ENCODE data around the gene EPHA8. TPM values are rescaled to one million over a fixed set of nuclear protein-coding genes. Genes with fewer than 3 reads are reported as not detected.

The EPHA8 gene
- total RNA-seq = 0.48 TPM

DNA sequence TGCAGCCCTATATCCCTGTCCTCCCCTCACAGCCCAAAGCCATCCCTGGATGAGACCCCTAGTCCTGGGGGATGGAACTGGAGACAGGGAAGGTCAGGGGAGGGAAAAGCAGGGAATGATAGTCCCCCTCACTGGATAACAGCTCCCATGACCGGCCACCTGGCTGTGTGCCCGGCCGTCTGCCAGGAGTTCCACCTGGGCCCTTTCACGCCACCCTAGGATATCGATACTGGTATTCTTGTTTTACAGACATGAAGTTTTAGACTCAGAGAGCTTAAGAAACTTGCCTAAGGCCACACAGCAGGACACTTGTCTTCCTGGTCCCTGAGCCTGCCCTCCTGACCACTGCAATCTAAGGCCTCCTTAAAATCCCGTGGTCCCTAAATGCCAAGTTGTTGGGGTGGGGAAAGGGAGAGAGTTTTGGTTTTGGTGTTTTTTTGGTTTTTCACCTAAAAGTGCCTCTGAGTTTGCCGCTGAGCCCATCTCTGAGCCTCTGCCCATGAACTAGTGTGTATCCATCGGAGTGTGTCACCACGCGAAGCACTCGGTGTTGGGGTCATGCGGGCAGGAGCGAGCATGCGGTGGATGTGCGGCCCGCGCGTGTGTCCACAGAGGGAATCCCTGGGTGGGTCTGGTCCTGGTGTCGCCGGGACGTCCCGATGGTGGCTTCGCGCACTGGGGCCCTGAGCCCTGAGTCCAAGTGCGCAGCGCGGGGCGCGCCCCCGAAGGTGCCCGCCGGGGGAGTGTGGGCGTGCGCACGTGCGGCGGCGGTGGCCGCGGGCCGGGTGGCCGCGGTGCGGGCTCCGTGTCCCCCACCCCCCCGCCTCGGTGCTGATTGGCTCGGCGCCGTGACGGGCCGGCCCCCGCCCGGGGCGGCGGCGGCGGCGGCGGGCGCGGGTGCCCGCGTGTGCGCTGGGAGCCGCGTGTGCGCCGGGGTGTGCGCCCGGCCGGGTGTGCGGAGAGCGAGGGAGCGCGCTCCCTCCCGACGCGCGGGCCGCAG lies at the start of gene EPHA8:
Gene EPHA8 (plus strand): TSS at position 906 of the 1,000 bp plus-strand sequence. CDS start 147 bp downstream, outside the sequence.
- no peak for ATAC-seq

DNA sequence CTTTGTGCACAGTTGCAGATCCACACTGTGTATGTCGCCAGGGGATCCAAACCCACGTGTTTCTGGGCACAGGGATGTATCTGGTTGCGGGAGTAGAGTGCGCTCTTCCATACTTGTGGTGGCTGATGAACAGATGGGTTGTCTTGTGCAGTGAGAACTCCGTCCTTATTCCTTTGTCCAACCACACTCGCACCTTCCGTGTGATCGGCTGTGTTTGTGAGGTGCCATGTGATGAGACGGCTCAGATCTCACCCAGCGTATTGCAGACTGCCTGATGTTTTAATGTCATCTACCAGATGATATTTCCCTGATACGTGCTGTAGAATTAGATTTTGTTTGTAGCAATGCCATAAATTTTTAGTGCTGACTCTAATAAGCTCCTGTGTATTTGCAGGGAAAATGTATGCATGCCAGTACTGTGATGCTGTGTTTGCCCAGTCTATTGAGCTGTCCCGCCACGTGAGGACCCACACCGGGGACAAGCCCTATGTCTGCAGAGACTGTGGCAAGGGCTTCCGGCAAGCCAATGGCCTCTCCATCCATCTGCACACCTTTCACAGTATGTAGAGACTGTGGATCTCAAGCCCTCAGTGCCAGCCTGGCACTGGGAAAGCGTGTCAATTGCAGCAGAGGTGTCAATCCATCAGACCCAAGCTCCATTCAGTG lies 46.2 kb upstream of the EPHA8 start:
- ATAC-seq = no peak

DNA sequence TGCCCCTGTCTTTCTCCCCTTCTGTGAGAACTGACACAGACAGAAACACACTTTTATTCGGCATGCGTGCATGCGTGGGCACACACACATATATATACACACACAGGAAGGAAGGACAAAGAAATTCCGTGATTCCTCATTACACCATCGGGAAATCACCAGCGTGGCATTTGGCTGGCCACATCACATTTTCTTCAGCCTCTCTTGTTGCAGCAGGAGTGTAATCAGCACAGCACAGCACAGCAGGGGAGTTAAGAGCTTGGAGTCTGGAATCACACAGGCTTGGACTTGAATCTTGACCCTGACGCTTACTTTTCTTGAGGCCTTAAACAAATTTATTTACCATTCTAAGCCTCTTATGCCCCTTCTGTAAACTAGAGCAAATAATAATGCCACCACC lies 45.3 kb upstream of the EPHA8 start:
- no peak for ATAC-seq

DNA sequence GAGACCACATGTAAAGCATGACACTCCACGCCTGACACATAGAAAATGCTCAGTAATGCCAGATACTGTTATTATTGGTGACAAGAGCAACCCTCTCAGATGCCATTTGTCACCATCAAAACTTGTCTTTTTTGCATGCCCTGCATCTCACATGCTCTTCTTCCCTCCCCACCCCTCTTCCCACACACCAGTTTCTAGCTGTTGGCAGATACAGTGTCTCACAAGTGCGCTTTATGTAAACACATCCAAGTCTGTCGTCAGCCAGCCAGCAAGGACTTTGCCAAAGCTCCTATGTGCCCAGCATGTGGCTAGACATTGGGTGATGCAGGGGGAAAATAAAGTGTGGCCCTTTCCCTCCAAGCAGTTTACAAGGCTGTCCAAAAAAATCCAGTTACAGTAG lies 44.9 kb upstream of the EPHA8 start:
- ATAC-seq = no peak

DNA sequence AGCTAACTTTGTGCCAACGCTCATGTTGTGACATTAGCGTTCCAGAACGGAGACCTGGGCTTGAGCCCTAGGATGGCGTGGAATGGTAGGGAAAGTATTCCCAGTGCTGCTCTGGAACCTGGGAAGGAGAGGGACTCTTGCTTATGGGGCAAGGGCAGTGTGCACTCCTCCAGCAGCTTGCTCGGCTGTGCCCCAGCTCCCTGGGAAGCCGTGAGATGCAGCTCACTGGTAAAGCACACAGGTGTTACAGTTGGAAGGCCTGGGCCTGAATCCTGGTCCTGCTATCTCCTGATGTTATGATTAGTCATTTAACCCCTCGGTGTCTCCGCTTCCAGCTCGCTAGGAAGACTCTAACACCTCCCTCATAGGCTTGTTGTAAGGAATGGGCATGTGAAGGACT lies 42.4 kb upstream of the EPHA8 start:
- ATAC-seq = no peak

GRCh38 chr1:22521692-22522091 lies 41.6 kb upstream of the EPHA8 start:
- no peak for ATAC-seq

DNA sequence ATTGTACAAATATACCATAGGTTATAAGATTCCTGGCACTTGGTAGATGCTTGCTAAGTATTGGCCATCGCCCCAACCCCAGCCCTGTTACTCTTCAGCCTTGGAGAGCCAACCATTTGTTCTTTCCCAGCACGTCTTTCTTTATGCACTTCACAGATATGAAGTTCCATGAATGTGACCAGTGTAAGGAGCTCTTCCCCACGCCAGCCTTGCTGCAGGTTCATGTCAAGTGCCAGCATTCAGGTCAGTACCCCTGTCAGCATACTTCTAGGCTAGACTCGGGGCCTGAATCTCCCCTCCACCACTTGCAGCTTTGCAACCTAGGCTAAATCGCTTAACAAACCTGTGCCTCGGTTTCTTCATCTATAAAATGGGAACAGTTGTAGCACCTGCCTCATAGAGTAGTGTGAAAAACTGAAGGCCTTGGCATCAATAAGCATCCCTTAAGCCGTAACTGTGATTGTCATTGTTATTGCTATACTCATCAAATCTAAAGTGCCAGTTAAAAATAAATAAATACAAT lies 41.0 kb upstream of the EPHA8 start:
- no peak for ATAC-seq

GRCh38 chr1:22524481-22524880 lies 38.8 kb upstream of the EPHA8 start:
- no peak for ATAC-seq

GRCh38 chr1:22525211-22525610 lies 38.1 kb upstream of the EPHA8 start:
- ATAC-seq = no peak

- no peak for ATAC-seq
Measured at GRCh38 chr1:22525646-22526045, 37.6 kb upstream of the EPHA8 start.

GRCh38 chr1:22526098-22526497 lies 37.2 kb upstream of the EPHA8 start:
- no peak for ATAC-seq

DNA sequence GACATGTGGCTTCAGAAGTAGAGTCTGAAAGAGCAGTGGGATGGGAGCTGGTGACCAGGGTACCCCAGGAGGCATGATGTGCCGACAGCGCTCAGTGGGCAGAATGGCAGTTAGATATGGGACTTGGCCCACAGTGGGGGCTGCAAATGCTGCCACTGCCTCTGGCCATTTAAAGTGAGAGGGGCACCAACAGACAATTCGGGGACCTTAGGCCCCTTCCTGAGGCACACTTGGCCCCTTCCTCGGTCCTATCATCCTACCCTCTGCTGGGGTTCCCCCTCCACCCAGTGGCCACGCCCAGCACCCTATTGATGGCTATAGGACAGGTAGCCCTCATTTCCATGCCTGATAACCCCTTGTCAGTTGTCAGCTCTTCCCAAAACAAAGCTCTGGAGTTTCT lies 36.6 kb upstream of the EPHA8 start:
- no peak for ATAC-seq

GRCh38 chr1:22527122-22527521 lies 36.2 kb upstream of the EPHA8 start:
- no peak for ATAC-seq

GRCh38 chr1:22527555-22528296 lies 35.6 kb upstream of the EPHA8 start:
- no peak for ATAC-seq

GRCh38 chr1:22528451-22528850 lies 34.8 kb upstream of the EPHA8 start:
- no peak for ATAC-seq

DNA sequence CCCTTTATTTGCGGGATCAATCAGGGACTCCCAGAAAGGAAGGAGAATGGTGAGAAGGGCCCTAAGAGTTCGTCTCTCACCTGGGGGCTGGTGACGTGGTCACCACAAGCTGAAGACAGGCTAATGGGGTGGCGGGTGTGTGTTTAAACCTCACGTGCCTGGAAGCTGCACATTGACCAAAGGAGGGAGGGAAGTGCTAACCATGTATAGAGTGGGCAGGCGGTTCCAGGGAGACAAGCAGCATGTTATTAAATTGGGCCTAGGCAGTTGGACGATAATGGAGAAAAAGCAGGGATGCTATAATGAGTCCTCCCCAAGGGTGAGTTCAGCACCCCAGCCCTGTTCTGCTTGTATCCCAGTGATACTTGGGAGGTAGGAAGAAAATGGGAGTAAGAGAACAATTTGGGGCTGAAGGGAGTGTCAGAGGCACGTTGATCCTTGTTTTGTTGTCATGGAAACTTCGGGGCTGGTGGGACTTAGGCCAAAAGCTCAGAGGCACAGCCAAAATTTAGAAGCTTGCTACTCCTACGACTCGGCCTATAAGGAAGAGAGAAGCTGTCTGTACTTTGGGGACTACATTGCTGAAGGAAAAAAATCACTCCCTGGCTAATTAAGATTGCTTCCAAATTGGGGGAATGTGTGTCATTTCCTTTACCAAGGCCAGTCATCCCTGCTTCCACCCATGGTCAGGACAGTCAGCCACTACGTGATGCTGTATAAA lies 33.2 kb upstream of the EPHA8 start:
- no peak for ATAC-seq

DNA sequence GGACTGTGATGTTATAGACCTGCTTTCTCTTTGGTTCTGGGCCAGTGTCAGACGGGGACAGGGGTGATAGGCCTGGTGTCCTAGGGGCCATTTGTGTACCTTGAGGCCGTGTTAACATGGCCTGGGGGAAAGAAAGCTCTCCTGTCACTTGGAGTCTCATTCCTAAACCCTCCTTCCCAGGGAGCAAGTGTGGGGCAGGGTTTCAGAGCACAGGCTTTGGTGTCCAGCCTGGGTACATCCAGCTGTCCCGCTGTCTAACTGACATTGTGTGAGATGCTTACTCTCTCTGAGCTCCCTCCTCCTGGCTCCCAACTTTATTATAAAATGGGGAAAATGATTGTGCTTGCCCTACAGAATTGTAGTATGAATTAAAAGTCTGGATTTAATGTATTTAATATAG lies 32.6 kb upstream of the EPHA8 start:
- ATAC-seq = no peak

DNA sequence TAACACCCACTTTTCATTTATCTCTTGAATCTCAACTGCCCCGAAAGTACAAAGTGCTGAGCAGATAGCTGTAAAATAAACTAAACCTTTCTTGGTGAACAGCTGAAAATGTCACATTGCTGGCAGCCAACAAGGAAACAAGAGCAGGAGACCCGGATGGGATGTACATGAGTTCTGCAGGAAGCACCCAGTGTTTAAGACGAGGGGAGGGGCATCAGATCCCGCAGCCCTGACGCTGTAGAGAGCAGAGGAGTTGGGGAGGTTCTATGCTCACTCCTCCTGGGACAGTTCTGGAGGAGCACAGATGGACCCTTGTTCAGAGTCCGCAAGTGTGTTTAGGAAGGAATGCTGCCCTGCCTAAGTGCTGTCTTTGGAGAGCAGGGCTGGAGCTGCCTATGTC lies 32.0 kb upstream of the EPHA8 start:
- no peak for ATAC-seq

GRCh38 chr1:22533244-22533895 lies 29.9 kb upstream of the EPHA8 start:
- ATAC-seq = no peak

- no peak for ATAC-seq
Measured at GRCh38 chr1:22534951-22535350, 28.3 kb upstream of the EPHA8 start.

- ATAC-seq = no peak
Measured at GRCh38 chr1:22535399-22535798, 27.9 kb upstream of the EPHA8 start.

DNA sequence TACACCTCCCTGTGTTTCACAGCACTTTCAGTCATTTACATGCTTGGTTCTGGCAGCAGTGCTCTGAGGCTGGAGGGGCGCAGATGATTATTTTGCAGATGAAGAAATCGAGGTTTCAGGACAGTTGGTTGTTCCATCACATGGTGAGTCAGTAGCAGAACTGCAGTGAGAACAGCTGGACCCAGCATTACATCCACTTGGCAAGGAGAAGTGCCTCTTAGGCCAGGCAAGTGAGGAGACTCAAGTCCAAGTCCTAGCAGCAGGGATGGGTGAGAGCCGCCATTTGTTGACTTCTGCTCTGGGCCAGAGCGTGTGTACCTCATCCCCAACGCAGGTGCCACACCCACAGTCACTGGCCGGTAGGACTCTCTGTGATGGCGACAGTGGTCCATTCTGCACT lies 26.8 kb upstream of the EPHA8 start:
- ATAC-seq = no peak

Data from esophagus mucosa (tissue), 1 donor.